Measurements from ENCODE around the gene MLLT6. TPM values are rescaled to one million over a fixed set of nuclear protein-coding genes. Genes with fewer than 3 reads are reported as not detected.
A peak's percentile ranks its signal among the peaks of the same experiment; 100 is the strongest.

Gene MLLT6
- total RNA-seq, 1 experiment from 2014 or later, result 72.5 TPM

DNA sequence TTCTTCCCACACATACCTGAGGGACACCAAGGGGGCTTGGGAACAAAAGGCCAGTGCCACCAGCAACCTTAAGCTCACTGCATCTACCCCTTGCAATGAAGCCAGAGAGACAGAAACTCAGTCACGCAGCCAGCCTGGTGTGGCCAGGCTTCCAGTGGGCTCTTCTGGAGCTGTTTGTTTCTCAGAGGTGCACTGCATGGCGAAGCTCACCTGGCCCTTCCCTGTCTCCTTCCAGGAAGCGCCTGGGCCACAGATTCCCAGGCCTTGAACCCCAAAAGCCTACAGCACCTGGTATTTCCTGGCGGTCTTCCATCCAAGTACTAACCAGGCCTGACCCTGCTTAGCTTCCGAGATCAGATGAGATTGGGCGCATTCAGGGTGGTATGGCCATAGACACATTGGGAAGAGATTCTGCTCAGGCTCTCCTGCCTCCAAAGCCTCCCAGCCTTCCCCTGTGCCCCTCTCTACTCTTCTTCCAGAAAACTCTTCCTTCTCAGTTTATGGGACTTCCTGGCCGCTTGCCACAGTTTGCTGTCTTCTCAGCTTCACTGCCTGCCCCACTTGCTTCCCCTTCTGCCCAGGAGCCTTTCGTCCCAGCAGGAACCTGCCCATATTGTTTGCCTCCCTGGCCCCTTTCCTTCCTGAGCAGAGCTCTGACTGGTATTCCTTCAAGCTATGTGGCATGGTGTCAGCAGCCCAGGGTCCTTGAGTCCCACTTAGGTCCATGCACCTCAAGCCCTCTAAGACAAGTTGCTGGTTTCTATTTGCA lies 26.6 kb downstream of the MLLT6 start:
- H3K27me3 Mint-ChIP-seq (ENCODE audit: insufficient read depth, unreplicated experiment), result no peaks in the 10 kb centered on the region
- BruUV-seq (replicated peaks), result no TSS peak
- peaks cover 6% of the 10 kb centered on the region for H3K4me1 Mint-ChIP-seq (ENCODE audit: low read depth, unreplicated experiment)
- intact Hi-C loops (cut with micrococcal nuclease; ENCODE audit: unreplicated experiment), result loop anchor here (2.0 kb wide), 1 partner anchor 17 kb away; the partner anchor contains the start of gene PCGF2
- no peak for DNase-seq
- Histone ChIP-seq H3K4me3 (ENCODE audit: low read depth, low read length) (no peak overlapping the region), H3K36me3 (ENCODE audit: control insufficient read depth, insufficient read depth, low read length) (peaks cover 1% of the 10 kb centered on the region; the same call in 1 of the 2 replicates), H3K4me1 (peaks cover 20% of the 10 kb centered on the region), H3K27me3 (replicated peaks; ENCODE audit: control insufficient read depth, insufficient read depth, low read length) (no peaks in the 10 kb centered on the region), H3K9me3 (no peaks in the 10 kb centered on the region)
- H3K27ac Mint-ChIP-seq (ENCODE audit: unreplicated experiment), result peak overlapping the region; percentile 21
- TF ChIP-seq, protein P1, sequence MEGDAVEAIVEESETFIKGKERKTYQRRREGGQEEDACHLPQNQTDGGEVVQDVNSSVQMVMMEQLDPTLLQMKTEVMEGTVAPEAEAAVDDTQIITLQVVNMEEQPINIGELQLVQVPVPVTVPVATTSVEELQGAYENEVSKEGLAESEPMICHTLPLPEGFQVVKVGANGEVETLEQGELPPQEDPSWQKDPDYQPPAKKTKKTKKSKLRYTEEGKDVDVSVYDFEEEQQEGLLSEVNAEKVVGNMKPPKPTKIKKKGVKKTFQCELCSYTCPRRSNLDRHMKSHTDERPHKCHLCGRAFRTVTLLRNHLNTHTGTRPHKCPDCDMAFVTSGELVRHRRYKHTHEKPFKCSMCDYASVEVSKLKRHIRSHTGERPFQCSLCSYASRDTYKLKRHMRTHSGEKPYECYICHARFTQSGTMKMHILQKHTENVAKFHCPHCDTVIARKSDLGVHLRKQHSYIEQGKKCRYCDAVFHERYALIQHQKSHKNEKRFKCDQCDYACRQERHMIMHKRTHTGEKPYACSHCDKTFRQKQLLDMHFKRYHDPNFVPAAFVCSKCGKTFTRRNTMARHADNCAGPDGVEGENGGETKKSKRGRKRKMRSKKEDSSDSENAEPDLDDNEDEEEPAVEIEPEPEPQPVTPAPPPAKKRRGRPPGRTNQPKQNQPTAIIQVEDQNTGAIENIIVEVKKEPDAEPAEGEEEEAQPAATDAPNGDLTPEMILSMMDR (IDR thresholded peaks at IDR 0.05; ENCODE audit: insufficient read depth in 1 of 2, low read depth in 1 of 2, low read length in 1 of 2, severe bottlenecking in 1 of 2, unreplicated experiment in 1 of 2), result no peak
- CTCF ChIA-PET, result interaction anchor here (0.6 to 1.8 kb wide), 2 partner anchors 12 to 174 kb away, joined by 3 to 7 read pairs; no protein-coding TSS in a partner anchor
- peaks cover 66% of the 10 kb centered on the region for H3K36me3 Mint-ChIP-seq (ENCODE audit: insufficient read depth, unreplicated experiment)
- POLR2A ChIA-PET, result no interaction called here
- H3K4me3 Mint-ChIP-seq (ENCODE audit: unreplicated experiment), result peak overlapping the region; percentile 89
- no peaks in the 10 kb centered on the region for H3K9me3 Mint-ChIP-seq (ENCODE audit: unreplicated experiment)

DNA sequence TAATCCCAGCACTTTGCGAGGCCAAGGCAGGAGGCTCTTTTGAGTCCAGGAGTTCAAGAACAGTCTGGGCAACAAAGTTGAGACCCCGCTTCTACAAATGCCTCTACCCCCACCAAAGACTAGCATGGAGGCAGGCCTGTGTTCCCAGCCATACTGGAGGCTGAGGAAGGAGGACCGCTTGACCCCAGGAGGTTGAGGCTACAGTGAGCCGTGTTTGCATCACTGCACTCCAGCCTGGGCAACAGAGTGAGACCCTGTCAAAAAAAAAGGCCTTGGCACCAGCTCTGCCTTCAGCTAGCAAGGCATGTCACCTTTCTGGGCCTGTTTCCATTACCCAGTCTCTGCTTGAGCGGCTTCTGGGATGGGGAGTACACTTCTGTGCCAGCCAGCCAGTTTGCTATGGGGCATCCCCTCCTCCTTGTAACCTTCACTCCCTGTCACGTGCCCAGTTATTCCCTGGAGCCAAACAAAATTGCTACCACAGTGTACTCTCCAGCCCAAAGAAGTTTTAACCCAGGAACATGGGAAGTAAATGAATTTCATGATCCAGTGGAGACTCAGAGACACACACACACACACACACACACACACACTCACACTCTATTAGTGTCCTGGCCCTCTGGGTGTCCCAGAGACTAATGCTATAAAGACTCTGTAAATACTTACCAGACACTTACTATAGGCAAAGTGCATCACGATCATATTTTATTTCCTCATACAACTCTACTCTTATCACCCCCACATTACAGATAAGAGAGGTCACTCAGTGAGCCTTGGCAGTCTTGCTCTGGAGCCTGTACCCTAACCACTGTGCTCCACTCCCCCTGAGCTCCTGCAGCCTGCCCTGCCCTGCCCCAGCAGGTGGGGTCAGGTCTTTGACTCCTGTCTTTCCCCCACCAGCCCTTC lies 27.6 kb downstream of the MLLT6 start:
- TF ChIP-seq, protein P1 (IDR thresholded peaks at IDR 0.05; ENCODE audit: insufficient read depth in 1 of 2, low read depth in 1 of 2, low read length in 1 of 2, severe bottlenecking in 1 of 2, unreplicated experiment in 1 of 2), result no peak
- ChIA-PET CTCF (interaction anchor here (0.5 kb wide), 1 partner anchor 175 kb away, joined by 4 read pairs; no protein-coding TSS in a partner anchor), POLR2A (no interaction called here)
- H3K27me3 Mint-ChIP-seq (ENCODE audit: insufficient read depth, unreplicated experiment), result no peaks in the 10 kb centered on the region
- DNase-seq, result no peak
- no peaks in the 10 kb centered on the region for H3K9me3 Mint-ChIP-seq (ENCODE audit: unreplicated experiment)
- Histone ChIP-seq H3K27me3 (replicated peaks; ENCODE audit: control insufficient read depth, insufficient read depth, low read length) (no peaks in the 10 kb centered on the region), H3K36me3 (ENCODE audit: control insufficient read depth, insufficient read depth, low read length) (peaks cover 1% of the 10 kb centered on the region; the same call in 1 of the 2 replicates), H3K4me3 (ENCODE audit: low read depth, low read length) (no peak overlapping the region), H3K9me3 (no peaks in the 10 kb centered on the region), H3K4me1 (peaks cover 20% of the 10 kb centered on the region)
- no TSS peak for BruUV-seq (replicated peaks)
- peak overlapping the region; percentile 34 for H3K27ac Mint-ChIP-seq (ENCODE audit: unreplicated experiment)
- intact Hi-C loops (cut with micrococcal nuclease; ENCODE audit: unreplicated experiment), result no loop called here
- H3K36me3 Mint-ChIP-seq (ENCODE audit: insufficient read depth, unreplicated experiment), result peaks cover 72% of the 10 kb centered on the region
- H3K4me1 Mint-ChIP-seq (ENCODE audit: low read depth, unreplicated experiment), result peaks cover 6% of the 10 kb centered on the region
- H3K4me3 Mint-ChIP-seq (ENCODE audit: unreplicated experiment), result peak overlapping the region; percentile 89

All from Caco-2 (cell line).